HCT116 (cell line): Measurements from ENCODE around the gene CHST12. TPM values are rescaled to one million over a fixed set of nuclear protein-coding genes. Genes with fewer than 3 reads are reported as not detected.

ENCODE experiments used
- ATAC-seq: fragments of 200-7000 bp; cut with Tn5 transposase; 2 replicates; pipeline ENCODE4 v1.9.1; 2020; ENCODE audit warnings: mild to moderate bottlenecking, moderate library complexity
- BruUV-seq: library from RNA; stranded (reverse); fragments of 400-500 nt; replicated peaks from 2 replicates; lab custom pipeline; 2021; lab: Mats Ljungman, UMichigan
- CTCF ChIA-PET: fragments of 300-600 bp; sonication (Branson Sonifier 250); formaldehyde crosslinking; loops from one replicate; lab custom pipeline; 2021; ENCODE audit warnings: antibody characterized with exemption; lab: Charles Lee
- POLR2A ChIA-PET: fragments of 300-600, 350-600 bp; sonication (Branson Sonifier 250); formaldehyde crosslinking; loops from one replicate; lab custom pipeline; 2021; ENCODE audit warnings: antibody characterized with exemption; lab: Charles Lee
- RAD21 ChIA-PET, 2 experiments: fragments of 300-600 bp; sonication (Branson Sonifier 250); formaldehyde crosslinking; loops; one replicate each; lab custom pipeline; 2023; ENCODE audit warnings: low total read pairs in 2 of 2; ENCODE audit not compliant: uncharacterized antibody in 2 of 2, unreplicated experiment in 2 of 2, low non-redundant PET in 1 of 2; lab: Charles Lee
- DNase-seq: peaks from one replicate; pipeline ENCODE4 v3.0.0-alpha.2; 2010; ENCODE audit warnings: low read depth, low spot score
- H2AFZ ChIP-seq: fragments of 200-600 bp; shearing (Covaris generic), sonication (generic); 2 replicates; pipeline ENCODE4 v1.6.1; 2017; ENCODE audit warnings: low read depth, mixed run types, mixed read lengths, antibody characterized with exemption, low read length; ENCODE audit not compliant: poor library complexity, severe bottlenecking
- H3K27ac ChIP-seq: 2 replicates; pipeline ENCODE4 v1.5.1; 2012; ENCODE audit warnings: low read depth, low read length
- H3K27me3 ChIP-seq: fragments of 200-600 bp; sonication (generic); 2 replicates; pipeline ENCODE4 v1.6.1; 2016; ENCODE audit warnings: mixed run types, low read length, mixed read lengths; ENCODE audit not compliant: insufficient read depth
- H3K36me3 ChIP-seq, 2 experiments: fragments of 200-500 bp in 1 of 2; fragments of 200-600 bp in 1 of 2; sonication (Bioruptor generic) in 1 of 2; sonication (generic) in 1 of 2; 2 replicates each; pipeline versions ENCODE4 v1.5.1 to v1.6.1; 2014 to 2016; ENCODE audit warnings: low read length in 2 of 2, inconsistent platforms in 1 of 2, mixed read lengths in 1 of 2, mixed run types in 1 of 2; ENCODE audit not compliant: insufficient read depth in 2 of 2, control insufficient read depth in 1 of 2
- H3K4me1 ChIP-seq, 2 experiments: fragments of 200-600 bp in 1 of 2; sonication (generic) in 1 of 2; 2 replicates each; pipeline versions ENCODE4 v1.5.1 to v1.6.1; 2012 to 2017; ENCODE audit warnings: low read length in 2 of 2, inconsistent platforms in 1 of 2, mild to moderate bottlenecking in 1 of 2, mixed read lengths in 1 of 2, mixed run types in 1 of 2, moderate library complexity in 1 of 2; ENCODE audit not compliant: insufficient read depth in 2 of 2, control insufficient read depth in 1 of 2
- H3K4me2 ChIP-seq: fragments of 200-600 bp; sonication (generic); 2 replicates; pipeline ENCODE4 v1.6.1; 2017; ENCODE audit warnings: mixed run types, low read length, mixed read lengths
- H3K4me3 ChIP-seq, 2 experiments: fragments of 200-600 bp in 1 of 2; sonication (generic) in 1 of 2; replicated peaks in 1 of 2; 2 replicates each; pipeline ENCODE4 v1.5.1; 2011 to 2016; ENCODE audit warnings: low read length in 2 of 2, control low read depth in 1 of 2, low read depth in 1 of 2, mild to moderate bottlenecking in 1 of 2, mixed read lengths in 1 of 2, mixed run types in 1 of 2
- H3K79me2 ChIP-seq: fragments of 200-600 bp; sonication (generic); 2 replicates; pipeline ENCODE4 v1.6.1; 2017; ENCODE audit warnings: mild to moderate bottlenecking, mixed run types, low read length, moderate library complexity, mixed read lengths; ENCODE audit not compliant: insufficient read depth
- H3K9ac ChIP-seq: fragments of 200-600 bp; sonication (generic); 2 replicates; pipeline ENCODE4 v1.6.1; 2016; ENCODE audit warnings: low read length, mixed read lengths
- H3K9me2 ChIP-seq: fragments of 200-600 bp; sonication (generic), shearing (Covaris generic); 2 replicates; pipeline ENCODE4 v1.6.1; 2017; ENCODE audit warnings: mixed run types, mild to moderate bottlenecking, moderate library complexity; ENCODE audit not compliant: insufficient read depth
- H3K9me3 ChIP-seq, 2 experiments: fragments of 200-500 bp in 1 of 2; fragments of 200-600 bp in 1 of 2; sonication (Bioruptor generic) in 1 of 2; sonication (generic) in 1 of 2; 2 replicates each; pipeline ENCODE4 v1.6.1; 2014 to 2017; ENCODE audit warnings: low read length in 2 of 2, mixed read lengths in 2 of 2, inconsistent platforms in 1 of 2, low read depth in 1 of 2, mild to moderate bottlenecking in 1 of 2, mixed run types in 1 of 2, moderate library complexity in 1 of 2; ENCODE audit not compliant: control insufficient read depth in 1 of 2, insufficient read depth in 1 of 2
- H4K20me1 ChIP-seq: fragments of 200-600 bp; sonication (generic), shearing (Covaris generic); 2 replicates; pipeline ENCODE4 v1.6.1; 2017; ENCODE audit warnings: mixed run types, mild to moderate bottlenecking, moderate library complexity; ENCODE audit not compliant: insufficient read depth
- ELF1 ChIP-seq: IDR thresholded peaks from 2 replicates; pipeline ENCODE4 v1.6.1; 2012; ENCODE audit warnings: low read depth, borderline replicate concordance
- EZH2 ChIP-seq: fragments of 200-600 bp; sonication (generic); IDR thresholded peaks from 2 replicates; pipeline ENCODE4 v1.6.1; 2017; ENCODE audit warnings: antibody characterized with exemption, mixed run types
- EZH2phosphoT487 ChIP-seq: fragments of 200-600 bp; IDR thresholded peaks from 2 replicates; pipeline ENCODE4 v1.6.1; 2018; ENCODE audit warnings: antibody characterized with exemption, borderline replicate concordance
- SRF ChIP-seq: IDR thresholded peaks from 2 replicates; pipeline ENCODE4 v1.6.1; 2012; ENCODE audit warnings: low read depth
- ZFX ChIP-seq: fragments of 450-650 bp; IDR thresholded peaks from 2 replicates; pipeline ENCODE4 v1.6.1; 2017
- intact Hi-C: fragments of 100-400 bp; cut with micrococcal nuclease; formaldehyde crosslinking; loops from 2 replicates; pipeline ENCODE4 v1.10.0; 2022
- total RNA-seq: library from RNA; stranded (reverse); gene quantifications from one replicate; pipeline ENCODE4 v1.2.1, GENCODE V29; 2021; ENCODE audit not compliant: unreplicated experiment
- TF ChIP-seq, protein P1 (sequence below): IDR thresholded peaks from 2 replicates; pipeline ENCODE4 v1.6.1; 2011; ENCODE audit warnings: mild to moderate bottlenecking, low read length, moderate library complexity; ENCODE audit not compliant: insufficient replicate concordance; ENCODE audit errors: extremely low read depth

Gene CHST12
- total RNA-seq, 1 experiment from 2014 or later: 14.2 TPM

DNA sequence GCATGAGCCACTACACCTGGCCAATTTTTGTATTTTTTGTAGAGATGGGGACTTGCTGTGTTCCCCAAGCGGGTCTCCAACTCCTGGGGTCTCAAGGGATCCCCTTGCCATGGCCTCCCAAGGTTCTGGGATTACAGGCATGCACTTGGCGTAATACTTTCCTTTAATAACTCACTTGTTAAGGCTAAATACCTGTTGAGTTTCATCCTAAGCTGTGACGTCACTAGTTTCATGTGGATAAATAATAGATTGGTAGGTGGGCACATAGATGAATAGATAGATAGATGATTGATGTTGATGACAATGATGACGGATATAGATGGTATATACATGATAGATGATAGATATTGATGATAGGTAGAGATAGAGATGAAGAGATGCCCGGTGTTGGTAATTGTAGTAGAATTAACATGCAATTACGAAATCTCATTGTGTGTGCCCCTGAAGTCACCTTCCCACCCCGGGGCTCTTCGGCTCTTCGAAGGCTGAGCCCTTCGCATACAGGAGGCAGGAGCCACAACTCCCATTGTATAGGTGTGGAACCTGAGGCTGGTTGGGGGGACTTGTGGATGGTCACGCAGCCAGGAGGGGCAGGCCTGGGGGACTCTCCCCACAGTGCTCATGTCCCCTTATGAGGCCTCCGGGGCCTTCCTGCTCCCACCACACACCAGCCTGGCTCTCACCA is 70.2 kb downstream of the CHST12 start:
- Histone ChIP-seq H3K9me3 (no peaks in the 10 kb centered on the region), H3K4me2 (no peak overlapping the region), H3K4me3 (no peak overlapping the region), H3K36me3 (no peaks in the 10 kb centered on the region), H3K9me2 (no peaks in the 10 kb centered on the region), H3K79me2 (no peaks in the 10 kb centered on the region), H3K4me1 (peaks cover 11 to 26% of the 10 kb centered on the region in 2 experiments; a peak in 2 of 4 replicates), H3K9ac (no peak overlapping the region), H4K20me1 (no peaks in the 10 kb centered on the region), H3K27me3 (no peaks in the 10 kb centered on the region), H2AFZ (no peak overlapping the region), H3K27ac (no peak overlapping the region)
- CTCF ChIA-PET: no interaction called here
- POLR2A ChIA-PET: no interaction called here
- intact Hi-C loops: no loop called here
- RAD21 ChIA-PET: no interaction called here
- ATAC-seq (no peak), DNase-seq (no peak)
- TF ChIP-seq, protein P1, sequence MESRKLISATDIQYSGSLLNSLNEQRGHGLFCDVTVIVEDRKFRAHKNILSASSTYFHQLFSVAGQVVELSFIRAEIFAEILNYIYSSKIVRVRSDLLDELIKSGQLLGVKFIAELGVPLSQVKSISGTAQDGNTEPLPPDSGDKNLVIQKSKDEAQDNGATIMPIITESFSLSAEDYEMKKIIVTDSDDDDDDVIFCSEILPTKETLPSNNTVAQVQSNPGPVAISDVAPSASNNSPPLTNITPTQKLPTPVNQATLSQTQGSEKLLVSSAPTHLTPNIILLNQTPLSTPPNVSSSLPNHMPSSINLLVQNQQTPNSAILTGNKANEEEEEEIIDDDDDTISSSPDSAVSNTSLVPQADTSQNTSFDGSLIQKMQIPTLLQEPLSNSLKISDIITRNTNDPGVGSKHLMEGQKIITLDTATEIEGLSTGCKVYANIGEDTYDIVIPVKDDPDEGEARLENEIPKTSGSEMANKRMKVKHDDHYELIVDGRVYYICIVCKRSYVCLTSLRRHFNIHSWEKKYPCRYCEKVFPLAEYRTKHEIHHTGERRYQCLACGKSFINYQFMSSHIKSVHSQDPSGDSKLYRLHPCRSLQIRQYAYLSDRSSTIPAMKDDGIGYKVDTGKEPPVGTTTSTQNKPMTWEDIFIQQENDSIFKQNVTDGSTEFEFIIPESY: no peak
- TF ChIP-seq SRF: no peak
- TF ChIP-seq ELF1: no peak
- no TSS peak for BruUV-seq

DNA sequence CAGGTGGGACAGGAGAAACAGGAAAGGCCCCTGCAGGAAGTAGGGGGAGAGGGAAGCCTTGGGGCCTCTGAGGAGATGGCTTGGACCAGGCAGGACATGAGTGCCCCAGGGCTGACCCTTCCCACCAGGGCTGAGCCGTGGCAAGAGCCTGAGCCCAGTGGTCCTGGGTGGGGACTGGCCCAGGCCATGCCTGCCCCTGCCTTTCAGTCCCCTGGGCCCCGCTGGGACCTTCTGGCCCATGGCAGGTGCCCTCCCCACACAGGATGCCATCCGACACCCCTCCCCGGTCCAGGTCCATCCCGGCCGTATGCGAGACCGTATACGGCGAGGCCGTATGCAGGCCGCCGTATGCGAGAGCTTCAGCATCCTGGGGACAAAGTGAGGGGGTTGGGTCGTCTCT is 70.8 kb downstream of the CHST12 start:
- ATAC-seq: no peak
- no peak overlapping the region for H3K4me2 ChIP-seq
- no peaks in the 10 kb centered on the region for H3K9me2 ChIP-seq
- POLR2A ChIA-PET: no interaction called here
- intact Hi-C loops: no loop called here
- RAD21 ChIA-PET: no interaction called here
- H2AFZ ChIP-seq: no peak overlapping the region
- H3K9me3 ChIP-seq: no peaks in the 10 kb centered on the region
- no peak overlapping the region for H3K4me3 ChIP-seq
- no peak overlapping the region for H3K9ac ChIP-seq
- CTCF ChIA-PET: no interaction called here
- H3K36me3 ChIP-seq: no peaks in the 10 kb centered on the region
- no peak overlapping the region for H3K27ac ChIP-seq
- no peak for TF ChIP-seq ZFX
- TF ChIP-seq EZH2phosphoT487: no peak
- no peak for TF ChIP-seq EZH2
- no peak for TF ChIP-seq ELF1
- H3K79me2 ChIP-seq: no peaks in the 10 kb centered on the region
- DNase-seq: no peak
- no TSS peak for BruUV-seq
- no peaks in the 10 kb centered on the region for H4K20me1 ChIP-seq
- H3K4me1 ChIP-seq: peaks cover 11 to 21% of the 10 kb centered on the region in 2 experiments; a peak in 2 of 4 replicates
- H3K27me3 ChIP-seq: no peaks in the 10 kb centered on the region
